Osteoblast (primary cell): ENCODE data around the gene KCNK17. TPM values are rescaled to one million over a fixed set of nuclear protein-coding genes. Genes with fewer than 3 reads are reported as not detected.

Source experiments
- DNase-seq: peaks from one replicate; pipeline ENCODE4 v3.0.0; 2011; ENCODE audit warnings: low spot score, mixed read lengths; ENCODE audit not compliant: insufficient read length; ENCODE audit errors: missing footprints
- H2AFZ ChIP-seq: 2 replicates; pipeline ENCODE4 v1.6.0; 2011; ENCODE audit warnings: mild to moderate bottlenecking, low read length
- H3K27ac ChIP-seq: 2 replicates; pipeline ENCODE4 v1.5.1; 2011; ENCODE audit warnings: mild to moderate bottlenecking, low read depth, low read length, moderate library complexity
- H3K27me3 ChIP-seq: 2 replicates; pipeline ENCODE4 v1.6.0; 2012; ENCODE audit warnings: mild to moderate bottlenecking, control low read depth, inconsistent platforms, low read length, moderate library complexity; ENCODE audit not compliant: insufficient read depth
- H3K36me3 ChIP-seq: 2 replicates; pipeline ENCODE4 v1.5.1; 2011; ENCODE audit warnings: mild to moderate bottlenecking, low read length, control low read depth, moderate library complexity; ENCODE audit not compliant: insufficient read depth
- H3K4me1 ChIP-seq: 2 replicates; pipeline ENCODE4 v1.5.1; 2011; ENCODE audit warnings: mild to moderate bottlenecking, low read length, control low read depth, moderate library complexity; ENCODE audit not compliant: insufficient read depth
- H3K4me2 ChIP-seq: 2 replicates; pipeline ENCODE4 v1.6.0; 2011; ENCODE audit warnings: mild to moderate bottlenecking, low read length; ENCODE audit not compliant: insufficient read depth
- H3K4me3 ChIP-seq: fragments of 200-600 bp; sonication (generic); 3 replicates; pipeline ENCODE4 v1.5.1; 2012; ENCODE audit warnings: mild to moderate bottlenecking, low read length, inconsistent platforms; ENCODE audit not compliant: insufficient read depth
- H3K79me2 ChIP-seq: 2 replicates; pipeline ENCODE4 v1.6.0; 2012; ENCODE audit warnings: mild to moderate bottlenecking, low read length, control low read depth, inconsistent platforms; ENCODE audit not compliant: insufficient read depth
- H3K9me3 ChIP-seq: 2 replicates; pipeline ENCODE4 v1.5.1; 2011; ENCODE audit warnings: low read depth, low read length, control low read depth
- H4K20me1 ChIP-seq: 2 replicates; pipeline ENCODE4 v1.6.0; 2012; ENCODE audit warnings: mild to moderate bottlenecking, low read length, control low read depth; ENCODE audit not compliant: insufficient read depth
- total RNA-seq: library from RNA; depleted of rRNA; stranded (reverse); fragments of >200 nt; gene quantifications from 2 replicates; pipeline ENCODE4 v1.2.3, GENCODE V29; 2012
- TF ChIP-seq, protein P1 (sequence below): IDR thresholded peaks from 2 replicates; pipeline ENCODE4 v1.5.1; 2011; ENCODE audit warnings: mild to moderate bottlenecking, low read depth, low read length, moderate library complexity; ENCODE audit errors: extremely low read depth

KCNK17 gene
- total RNA-seq, 1 donor, result not detected

DNA sequence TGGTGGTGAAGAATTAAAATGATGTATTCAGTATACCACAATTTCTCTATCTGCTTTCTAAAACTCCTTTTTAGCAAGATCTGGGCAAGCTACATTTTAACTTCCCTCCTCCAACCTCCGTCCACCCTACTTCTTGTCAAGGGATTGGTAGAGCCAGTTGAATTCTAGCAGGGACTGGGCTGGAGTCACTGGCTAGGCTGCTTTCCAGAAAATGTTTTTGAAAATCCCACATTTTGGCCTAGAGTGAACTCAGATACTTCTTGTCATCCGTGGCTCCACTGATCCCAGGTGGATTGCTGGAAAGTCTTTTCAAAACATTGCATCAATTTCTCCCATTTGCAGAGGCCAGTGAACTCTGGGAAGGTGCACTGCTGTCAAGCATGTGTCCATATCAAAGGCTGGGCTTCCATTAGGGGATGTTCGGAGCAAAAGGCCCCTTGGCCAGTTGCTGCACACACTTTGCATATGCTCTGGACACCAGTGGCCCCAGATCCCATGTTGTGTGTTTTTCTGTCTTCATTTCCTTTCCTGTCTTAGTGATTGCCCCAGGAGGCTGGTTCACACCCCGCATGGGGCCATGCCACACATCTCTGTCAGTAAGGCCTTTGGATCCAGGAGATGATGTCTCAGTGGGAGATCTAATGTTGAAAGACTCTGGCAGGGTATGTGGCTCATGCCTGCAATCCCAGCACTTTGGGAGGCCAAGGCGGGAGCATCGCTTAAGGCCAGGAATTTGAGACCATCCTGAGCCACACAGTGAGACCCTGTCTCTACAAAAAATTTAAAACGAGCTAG is 19.6 kb upstream of the KCNK17 start:
- Histone ChIP-seq H3K4me1 (no peaks in the 10 kb centered on the region), H3K27me3 (peaks cover 4% of the 10 kb centered on the region), H3K36me3 (no peaks in the 10 kb centered on the region), H3K27ac (no peak overlapping the region), H3K9me3 (no peaks in the 10 kb centered on the region), H3K4me2 (no peak overlapping the region), H3K79me2 (no peaks in the 10 kb centered on the region), H4K20me1 (no peaks in the 10 kb centered on the region), H3K4me3 (no peak overlapping the region), H2AFZ (no peak overlapping the region)
- peak; percentile 56 for DNase-seq
- TF ChIP-seq, protein P1, sequence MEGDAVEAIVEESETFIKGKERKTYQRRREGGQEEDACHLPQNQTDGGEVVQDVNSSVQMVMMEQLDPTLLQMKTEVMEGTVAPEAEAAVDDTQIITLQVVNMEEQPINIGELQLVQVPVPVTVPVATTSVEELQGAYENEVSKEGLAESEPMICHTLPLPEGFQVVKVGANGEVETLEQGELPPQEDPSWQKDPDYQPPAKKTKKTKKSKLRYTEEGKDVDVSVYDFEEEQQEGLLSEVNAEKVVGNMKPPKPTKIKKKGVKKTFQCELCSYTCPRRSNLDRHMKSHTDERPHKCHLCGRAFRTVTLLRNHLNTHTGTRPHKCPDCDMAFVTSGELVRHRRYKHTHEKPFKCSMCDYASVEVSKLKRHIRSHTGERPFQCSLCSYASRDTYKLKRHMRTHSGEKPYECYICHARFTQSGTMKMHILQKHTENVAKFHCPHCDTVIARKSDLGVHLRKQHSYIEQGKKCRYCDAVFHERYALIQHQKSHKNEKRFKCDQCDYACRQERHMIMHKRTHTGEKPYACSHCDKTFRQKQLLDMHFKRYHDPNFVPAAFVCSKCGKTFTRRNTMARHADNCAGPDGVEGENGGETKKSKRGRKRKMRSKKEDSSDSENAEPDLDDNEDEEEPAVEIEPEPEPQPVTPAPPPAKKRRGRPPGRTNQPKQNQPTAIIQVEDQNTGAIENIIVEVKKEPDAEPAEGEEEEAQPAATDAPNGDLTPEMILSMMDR, result no peak

DNA sequence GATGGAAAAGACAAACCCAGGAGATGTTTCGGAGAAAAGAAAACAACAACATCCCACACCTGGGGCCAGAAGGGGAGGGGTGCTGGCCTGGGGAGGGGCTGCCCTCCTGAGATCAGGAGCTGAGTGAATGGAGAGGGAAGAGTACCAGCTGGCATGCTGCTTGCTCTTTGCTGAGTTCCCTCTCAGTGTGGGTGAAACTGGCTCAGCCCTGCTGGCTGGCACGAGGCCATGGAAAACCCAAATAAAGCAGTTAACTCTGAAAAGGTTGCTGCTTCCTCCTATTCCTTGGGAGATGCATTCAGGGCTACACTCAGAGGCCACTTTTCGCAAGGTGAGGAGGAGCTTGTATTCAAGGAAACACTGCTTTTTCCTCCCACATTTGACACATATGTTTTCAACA is 16.3 kb upstream of the KCNK17 start:
- Histone ChIP-seq H3K27ac (no peak overlapping the region), H3K27me3 (no peaks in the 10 kb centered on the region)

DNA sequence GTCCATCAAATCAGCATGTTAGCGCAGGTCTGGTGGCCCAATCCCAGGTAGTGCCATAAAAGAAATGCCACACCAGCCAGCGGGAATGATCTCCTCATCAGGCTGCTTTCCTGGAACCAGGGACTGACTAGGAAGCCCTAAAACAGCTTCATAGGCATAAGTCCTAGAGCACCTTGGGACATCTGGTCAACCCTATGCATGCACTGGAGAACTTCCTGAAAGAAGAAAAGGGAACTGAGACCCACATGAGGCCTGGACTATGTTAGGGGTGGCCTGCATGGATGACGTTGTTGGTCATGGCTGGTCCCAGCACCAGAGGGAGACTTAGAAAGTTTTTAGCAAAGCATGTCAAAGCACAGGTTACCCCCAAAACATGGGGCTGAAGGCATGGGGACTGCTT is 15.8 kb upstream of the KCNK17 start:
- H3K36me3 ChIP-seq, result no peaks in the 10 kb centered on the region
- no peaks in the 10 kb centered on the region for H3K9me3 ChIP-seq
- H2AFZ ChIP-seq, result no peak overlapping the region
- H3K27me3 ChIP-seq, result no peaks in the 10 kb centered on the region
- TF ChIP-seq, protein P1, result no peak
- H4K20me1 ChIP-seq, result no peaks in the 10 kb centered on the region
- H3K4me1 ChIP-seq, result no peaks in the 10 kb centered on the region
- no peak for DNase-seq
- H3K27ac ChIP-seq, result no peak overlapping the region
- H3K4me3 ChIP-seq, result no peak overlapping the region
- no peaks in the 10 kb centered on the region for H3K79me2 ChIP-seq
- no peak overlapping the region for H3K4me2 ChIP-seq

More for the DNA sequence above, 16.3 kb upstream of the KCNK17 start:
- TF ChIP-seq, protein P1, result no peak
- Histone ChIP-seq H4K20me1 (no peaks in the 10 kb centered on the region), H3K4me2 (no peak overlapping the region), H3K4me1 (no peaks in the 10 kb centered on the region), H3K36me3 (no peaks in the 10 kb centered on the region), H3K9me3 (no peaks in the 10 kb centered on the region), H2AFZ (no peak overlapping the region), H3K79me2 (no peaks in the 10 kb centered on the region), H3K4me3 (no peak overlapping the region)
- peak; percentile 62 for DNase-seq

DNA sequence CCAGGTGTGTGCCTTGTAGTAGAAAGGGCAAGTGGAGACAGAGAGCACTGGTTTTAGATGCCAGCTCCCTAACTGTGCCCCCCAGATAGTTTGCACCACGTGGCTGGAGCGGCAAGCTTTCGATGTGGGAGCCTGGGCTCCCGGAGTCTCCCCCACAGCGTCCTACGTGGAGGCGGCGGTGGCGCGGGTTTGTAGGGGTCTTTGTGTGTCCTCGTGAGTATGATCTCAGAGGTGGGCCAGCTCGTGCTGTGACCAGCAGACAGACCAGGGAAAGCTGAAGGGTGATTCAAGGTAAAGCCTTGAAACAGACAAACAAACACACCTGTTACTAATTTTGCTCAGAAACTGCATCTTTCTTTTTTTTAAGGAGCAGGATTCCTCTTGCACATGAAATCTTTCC is 13.8 kb upstream of the KCNK17 start:
- H3K36me3 ChIP-seq, result no peaks in the 10 kb centered on the region
- TF ChIP-seq, protein P1, result no peak
- H4K20me1 ChIP-seq, result no peaks in the 10 kb centered on the region
- H3K4me2 ChIP-seq, result no peak overlapping the region
- no peak overlapping the region for H3K27ac ChIP-seq
- no peaks in the 10 kb centered on the region for H3K9me3 ChIP-seq
- no peak overlapping the region for H2AFZ ChIP-seq
- H3K79me2 ChIP-seq, result no peaks in the 10 kb centered on the region
- H3K27me3 ChIP-seq, result no peaks in the 10 kb centered on the region
- peak; percentile 69 for DNase-seq
- H3K4me3 ChIP-seq, result no peak overlapping the region
- no peaks in the 10 kb centered on the region for H3K4me1 ChIP-seq
